Fibroblast of lung (primary cell): Measurements from ENCODE around the gene G6PC3.

ENCODE experiments used
- CTCF ChIP-seq, 2 donors: IDR thresholded peaks in 1 of 2; conservative IDR thresholded peaks in 1 of 2; 1 replicate in 1 of 2; 2 replicates in 1 of 2; pipeline ENCODE4 v1.5.1; 2011 to 2012; ENCODE audit warnings: low read length in 2 of 2, control low read depth in 1 of 2, inconsistent platforms in 1 of 2, low read depth in 1 of 2, mild to moderate bottlenecking in 1 of 2
- EZH2 ChIP-seq: IDR thresholded peaks from 2 replicates; pipeline ENCODE4 v1.5.1; 2012; ENCODE audit warnings: low read length, control low read depth, mild to moderate bottlenecking; ENCODE audit errors: missing control alignments

GRCh38 chr17:44105483-44105882, 34.9 kb downstream of the G6PC3 start:
- TF ChIP-seq CTCF (conservative IDR thresholded peaks at IDR 0.05 in 1 of 2, IDR thresholded peaks at IDR 0.05 in 1 of 2; ENCODE audit: low read depth in 1 of 2, low read length in 2 of 2), result no peak
- TF ChIP-seq EZH2, result no peak
